RPMI7951 (cell line): ENCODE data around the gene VSTM2B. TPM values are rescaled to one million over a fixed set of nuclear protein-coding genes. Genes with fewer than 3 reads are reported as not detected.
A peak's percentile ranks its signal among the peaks of the same experiment; 100 is the strongest.

ENCODE experiments used
- DNase-seq: peaks from one replicate; pipeline ENCODE4 v3.0.0-alpha.2; 2012; ENCODE audit warnings: low read depth
- total RNA-seq: library from RNA; depleted of rRNA; stranded (reverse); fragments of >200 nt; shearing (Covaris generic); gene quantifications from 2 replicates; pipeline ENCODE4 v1.2.3, GENCODE V29; 2014; rRNA removed

VSTM2B gene
- total RNA-seq, 1 experiment from 2014 or later: not detected

- DNase-seq: peak; percentile 33
These were observed 65.9 kb downstream of the VSTM2B start for GRCh38 chr19:29591670-29592069.

- no peak for DNase-seq
These were observed 68.1 kb downstream of the VSTM2B start for GRCh38 chr19:29593869-29594268.

GRCh38 chr19:29596080-29596727 lies 70.4 kb downstream of the VSTM2B start:
- no peak for DNase-seq

GRCh38 chr19:29596885-29597525 lies 71.2 kb downstream of the VSTM2B start:
- DNase-seq: peak; percentile 57

DNA sequence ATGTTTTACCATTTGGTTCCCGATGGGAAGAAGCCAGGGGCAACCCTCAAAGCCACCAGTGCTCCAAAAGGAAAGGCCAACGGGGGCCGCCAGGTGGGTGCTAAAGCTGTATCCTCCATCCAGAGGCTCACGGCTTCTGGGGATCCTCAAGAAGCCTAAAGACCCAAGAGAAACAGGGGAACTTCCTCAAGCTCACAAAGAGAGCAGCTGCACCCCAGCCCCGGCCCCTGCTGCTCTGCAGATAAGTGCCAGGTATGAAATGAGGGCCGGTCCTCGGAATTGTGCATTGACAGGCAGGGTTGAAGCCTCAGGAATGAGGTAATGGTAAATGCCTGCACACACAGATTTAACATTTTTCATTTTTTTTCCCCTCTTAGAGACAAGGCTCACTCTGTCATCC lies 72.2 kb downstream of the VSTM2B start:
- DNase-seq: no peak

DNA sequence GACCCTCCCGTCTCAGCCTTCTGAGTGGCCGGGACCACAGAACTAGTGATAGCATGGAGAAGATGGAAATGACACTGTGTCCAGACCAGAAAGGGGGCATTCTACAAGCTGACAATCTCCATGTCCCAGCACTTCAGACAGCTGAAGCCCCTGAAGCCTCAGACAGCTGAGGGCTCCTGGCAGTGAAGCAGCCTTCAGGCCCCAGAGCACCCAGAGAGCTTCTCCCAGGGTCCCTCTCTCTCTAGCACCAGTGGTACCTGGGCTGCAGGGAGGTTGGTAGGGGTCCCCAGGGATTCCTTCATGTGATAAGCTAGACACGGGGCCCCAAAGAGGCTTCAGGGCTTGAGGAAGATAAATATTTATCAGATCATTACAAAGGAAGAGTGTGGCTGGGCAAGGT lies 72.7 kb downstream of the VSTM2B start:
- DNase-seq: no peak

GRCh38 chr19:29603308-29603707 lies 77.5 kb downstream of the VSTM2B start:
- no peak for DNase-seq

GRCh38 chr19:29605653-29606419 lies 80.0 kb downstream of the VSTM2B start, which contains the start of gene POP4:
POP4 (plus strand) TSS chr19:29606283; CDS start chr19:29606319, 36 bp downstream.
- DNase-seq: peak; percentile 95

DNA sequence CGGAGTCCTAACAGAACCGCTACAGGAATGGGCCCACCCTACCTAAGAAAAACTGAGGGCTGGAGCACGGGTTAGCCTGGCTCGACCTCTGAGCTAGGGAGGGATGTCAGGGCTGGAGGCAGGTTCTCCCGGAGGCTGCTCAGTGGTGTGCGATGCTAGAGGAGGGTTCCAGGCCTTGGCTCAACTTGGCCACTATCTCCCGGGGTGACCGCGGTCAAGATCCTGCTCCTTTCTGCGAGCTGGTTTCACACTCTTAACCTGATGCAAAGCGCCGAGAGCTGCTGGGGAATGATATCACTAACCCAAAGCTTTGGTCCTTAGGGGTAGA lies 80.6 kb downstream of the VSTM2B start:
- DNase-seq: no peak

DNA sequence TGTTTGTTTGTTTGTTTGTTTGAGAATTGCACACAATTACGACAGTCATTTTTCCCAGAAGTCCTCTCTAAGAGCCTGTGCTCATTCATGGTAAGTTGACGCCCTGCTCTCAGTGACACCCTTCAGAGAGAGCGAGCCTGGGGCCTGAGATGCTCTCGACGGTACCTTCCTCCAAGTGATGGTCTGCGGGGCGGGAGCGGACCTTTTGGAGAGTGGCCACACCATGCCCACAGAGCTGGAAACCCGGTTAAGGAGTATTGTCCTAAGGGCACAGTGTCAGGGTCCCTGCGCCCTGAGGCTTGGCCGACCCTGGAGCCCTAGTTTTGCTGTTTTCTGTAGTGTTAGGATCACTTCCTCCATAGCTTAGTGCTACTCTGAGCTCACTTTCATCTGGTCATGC lies 83.8 kb downstream of the VSTM2B start:
- DNase-seq: no peak

- no peak for DNase-seq
These were observed 84.4 kb downstream of the VSTM2B start for GRCh38 chr19:29610213-29610573.

GRCh38 chr19:29610574-29611271 lies 84.9 kb downstream of the VSTM2B start:
- peak; percentile 80 for DNase-seq

DNA sequence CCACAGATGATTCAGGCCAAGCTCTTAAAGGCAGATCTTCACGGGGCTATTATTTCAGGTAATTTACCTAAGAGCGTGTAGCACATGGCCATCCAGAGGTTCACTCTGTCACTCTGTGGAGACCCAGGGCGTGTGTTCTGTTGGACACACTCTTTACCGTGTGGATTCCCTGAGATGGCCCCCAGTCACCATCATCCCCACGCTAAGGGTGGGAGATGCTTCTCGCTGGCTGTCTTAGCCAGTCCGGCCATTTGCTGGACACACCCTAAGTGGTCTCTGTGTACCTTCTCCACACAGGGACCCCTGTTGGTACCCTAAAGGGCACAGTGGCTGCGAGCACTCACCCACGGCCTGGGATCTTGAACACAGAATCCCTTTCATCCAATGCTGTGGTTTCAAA lies 86.3 kb downstream of the VSTM2B start:
- no peak for DNase-seq

GRCh38 chr19:29612801-29613595 lies 87.2 kb downstream of the VSTM2B start:
- DNase-seq: no peak

DNA sequence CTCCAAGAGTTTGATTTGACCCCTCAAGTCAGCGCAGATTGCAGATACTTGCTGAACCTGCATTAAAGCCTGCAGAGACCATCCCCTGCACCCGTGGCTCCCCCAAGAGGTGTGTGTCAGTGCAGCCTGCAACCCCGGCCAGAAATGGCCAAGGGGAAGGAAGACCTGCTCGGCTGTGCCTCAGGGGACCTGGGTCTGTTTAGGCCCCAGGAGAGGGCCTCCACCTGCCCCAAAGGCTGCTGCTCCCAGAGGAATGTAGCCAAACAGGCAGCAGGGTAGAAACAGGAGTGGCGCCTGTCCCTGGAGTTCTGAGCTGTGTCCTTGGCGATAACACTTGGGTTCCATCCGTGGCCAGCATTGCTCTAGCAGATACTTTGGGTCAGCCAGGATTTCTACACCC lies 88.3 kb downstream of the VSTM2B start:
- no peak for DNase-seq

Other genes starting within 250 kb of the VSTM2B start
- gene POP4, start 80.3 kb downstream of the VSTM2B start, total RNA-seq: 134 and 145 TPM in 2 replicates
- gene PLEKHF1, start 139.5 kb downstream of the VSTM2B start, total RNA-seq: 12.9 and 14.3 TPM in 2 replicates
- 32.8 and 33.0 TPM in 2 replicates for gene C19orf12, start 189.3 kb downstream of the VSTM2B start, total RNA-seq